Smooth muscle cell (in vitro differentiated cells): Measurements from ENCODE around the gene UQCR10. TPM values are rescaled to one million over a fixed set of nuclear protein-coding genes. Genes with fewer than 3 reads are reported as not detected.

Source experiments
- DNase-seq: peaks from one replicate; lab custom pipeline; 2025; ENCODE audit not compliant: unreplicated experiment; lab: John Stamatoyannopoulos, UW
- H2AFZ ChIP-seq: fragments of 200-600 bp; sonication (generic); 2 replicates; pipeline ENCODE4 v1.6.0; 2016; ENCODE audit warnings: antibody characterized with exemption, low read depth, mild to moderate bottlenecking
- H3F3A ChIP-seq: fragments of 200-600 bp; sonication (generic); 2 replicates; pipeline ENCODE4 v1.6.0; 2017; ENCODE audit warnings: antibody characterized with exemption, low read depth
- H3K27ac ChIP-seq: fragments of 200-600 bp; sonication (generic); 2 replicates; pipeline ENCODE4 v1.5.1; 2016; ENCODE audit warnings: low read depth, mild to moderate bottlenecking
- H3K27me3 ChIP-seq: fragments of 200-600 bp; sonication (generic); 2 replicates; pipeline ENCODE4 v1.6.1; 2016; ENCODE audit warnings: low read depth, mild to moderate bottlenecking
- H3K36me3 ChIP-seq: fragments of 200-600 bp; sonication (generic); 2 replicates; pipeline ENCODE4 v1.5.1; 2016; ENCODE audit warnings: low read depth
- H3K4me1 ChIP-seq: fragments of 200-600 bp; sonication (generic); 2 replicates; pipeline ENCODE4 v1.5.1; 2016; ENCODE audit warnings: low read depth
- H3K4me2 ChIP-seq: fragments of 200-600 bp; sonication (generic); 2 replicates; pipeline ENCODE4 v1.6.0; 2016; ENCODE audit warnings: mild to moderate bottlenecking
- H3K4me3 ChIP-seq: fragments of 200-600 bp; sonication (generic); 2 replicates; pipeline ENCODE4 v1.5.1; 2016; ENCODE audit warnings: mild to moderate bottlenecking
- H3K79me2 ChIP-seq: fragments of 200-600 bp; sonication (generic); 2 replicates; pipeline ENCODE4 v1.6.0; 2016; ENCODE audit warnings: low read depth, mild to moderate bottlenecking
- H3K9ac ChIP-seq: fragments of 200-600 bp; sonication (generic); 2 replicates; pipeline ENCODE4 v1.6.0; 2016; ENCODE audit warnings: low read depth
- H3K9me3 ChIP-seq: fragments of 200-600 bp; sonication (generic); replicated peaks from 2 replicates; pipeline ENCODE4 v1.5.1; 2016; ENCODE audit warnings: low read depth
- H4K20me1 ChIP-seq: fragments of 200-600 bp; sonication (generic); 2 replicates; pipeline ENCODE4 v1.6.0; 2016; ENCODE audit warnings: low read depth
- CTCF ChIP-seq: fragments of 200-600 bp; sonication (generic); IDR thresholded peaks from 2 replicates; pipeline ENCODE4 v1.5.1; 2017; ENCODE audit warnings: borderline replicate concordance, mild to moderate bottlenecking, antibody characterized with exemption; ENCODE audit not compliant: insufficient read depth, poor library complexity, severe bottlenecking
- WGBS: methylation state at CpG from one replicate; pipeline ENCODE4 v1.1.7; 2016; ENCODE audit warnings: low lambda C conversion rate; 5-methylcytosine and 5-hydroxymethylcytosine counted together
- polyA plus RNA-seq: library from polyadenylated mRNA; unstranded; fragments of >200 nt; fragmentation: Nextera tagmentation; extraction: Ambion mirVana; gene quantifications from 2 replicates; pipeline ENCODE4 v1.2.1, GENCODE V29; 2016
- total RNA-seq: library from RNA; depleted of rRNA; stranded (reverse); fragments of >200 nt; gene quantifications from 2 replicates; pipeline ENCODE4 v1.2.3, GENCODE V29; 2014

The UQCR10 gene
- total and polyA plus RNA-seq, 2 experiments from 2014 or later, result 102 to 296 TPM

GRCh38 chr22:29740216-29740615 is 27.0 kb upstream of the UQCR10 start:
- H3K9ac ChIP-seq, result no peak overlapping the region
- no peak for TF ChIP-seq CTCF
- H3K4me3 ChIP-seq, result no peak overlapping the region
- H2AFZ ChIP-seq, result no peak overlapping the region
- no peak overlapping the region for H3K4me2 ChIP-seq
- no peak for DNase-seq
- H3F3A ChIP-seq, result no peaks in the 10 kb centered on the region
- H3K79me2 ChIP-seq, result no peaks in the 10 kb centered on the region
- no peaks in the 10 kb centered on the region for H3K27me3 ChIP-seq
- no peaks in the 10 kb centered on the region for H4K20me1 ChIP-seq
- no peaks in the 10 kb centered on the region for H3K9me3 ChIP-seq
- H3K4me1 ChIP-seq, result no peaks in the 10 kb centered on the region
- 96% methylated on average over 5 of the region's 5 CpGs for WGBS
- H3K27ac ChIP-seq, result no peak overlapping the region
- H3K36me3 ChIP-seq, result no peaks in the 10 kb centered on the region

- no peaks in the 10 kb centered on the region for H4K20me1 ChIP-seq
- no peak for DNase-seq
- H3F3A ChIP-seq, result no peaks in the 10 kb centered on the region
- no peak overlapping the region for H3K27ac ChIP-seq
- no peak overlapping the region for H3K4me3 ChIP-seq
- H3K9me3 ChIP-seq, result no peaks in the 10 kb centered on the region
- WGBS, result 100% methylated on average over 2 of the region's 2 CpGs
- no peak overlapping the region for H3K4me2 ChIP-seq
- H2AFZ ChIP-seq, result no peak overlapping the region
- TF ChIP-seq CTCF, result no peak
- H3K4me1 ChIP-seq, result no peaks in the 10 kb centered on the region
- H3K79me2 ChIP-seq, result no peaks in the 10 kb centered on the region
- H3K36me3 ChIP-seq, result no peaks in the 10 kb centered on the region
- H3K27me3 ChIP-seq, result no peaks in the 10 kb centered on the region
- no peak overlapping the region for H3K9ac ChIP-seq
Measured at GRCh38 chr22:29741926-29742325, 25.2 kb upstream of the UQCR10 start.

DNA sequence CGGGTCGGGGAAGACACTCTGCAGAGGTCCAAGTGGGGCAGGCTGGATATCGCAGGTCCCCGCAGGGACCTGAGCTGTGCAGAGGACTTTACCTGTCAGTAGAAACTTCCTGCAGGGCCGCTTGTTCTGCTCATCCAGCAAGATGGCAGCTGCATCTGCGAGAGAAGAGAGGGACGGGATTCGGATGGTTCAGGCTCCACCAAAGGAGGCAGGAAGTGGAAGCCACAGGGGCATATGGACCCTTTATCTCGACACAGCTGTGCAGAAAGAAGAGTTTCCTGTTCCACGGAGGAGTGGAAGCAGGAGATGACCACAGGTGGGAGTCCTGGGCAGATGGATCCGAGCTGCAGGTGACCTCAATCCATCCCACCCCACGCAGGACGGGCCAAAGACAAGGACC is 24.8 kb upstream of the UQCR10 start:
- no peaks in the 10 kb centered on the region for H3K79me2 ChIP-seq
- no peak for DNase-seq
- H3K9ac ChIP-seq, result no peak overlapping the region
- H4K20me1 ChIP-seq, result no peaks in the 10 kb centered on the region
- H3K27me3 ChIP-seq, result no peaks in the 10 kb centered on the region
- no peaks in the 10 kb centered on the region for H3K4me1 ChIP-seq
- no peak for TF ChIP-seq CTCF
- H3K36me3 ChIP-seq, result no peaks in the 10 kb centered on the region
- 94% methylated on average over 13 of the region's 13 CpGs for WGBS
- no peak overlapping the region for H3K4me3 ChIP-seq
- H3F3A ChIP-seq, result no peaks in the 10 kb centered on the region
- H3K4me2 ChIP-seq, result no peak overlapping the region
- H2AFZ ChIP-seq, result no peak overlapping the region
- no peaks in the 10 kb centered on the region for H3K9me3 ChIP-seq
- H3K27ac ChIP-seq, result no peak overlapping the region

- Histone ChIP-seq H3K27ac (no peak overlapping the region), H3K27me3 (no peaks in the 10 kb centered on the region), H3K4me2 (no peak overlapping the region), H3K9ac (no peak overlapping the region), H3K4me3 (no peak overlapping the region), H3K4me1 (no peaks in the 10 kb centered on the region), H3K79me2 (no peaks in the 10 kb centered on the region), H4K20me1 (no peaks in the 10 kb centered on the region), H3K36me3 (no peaks in the 10 kb centered on the region), H2AFZ (no peak overlapping the region), H3K9me3 (no peaks in the 10 kb centered on the region), H3F3A (no peaks in the 10 kb centered on the region)
- TF ChIP-seq CTCF, result no peak
- WGBS, result 90% methylated on average over 8 of the region's 8 CpGs
- DNase-seq, result no peak
Measured at GRCh38 chr22:29744902-29745301, 22.3 kb upstream of the UQCR10 start.
